ENCODE measurements around the gene TMEM120B. TPM values are rescaled to one million over a fixed set of nuclear protein-coding genes. Genes with fewer than 3 reads are reported as not detected.

Gene TMEM120B
- total RNA-seq, result 11.5 and 13.8 TPM in 2 replicates

DNA sequence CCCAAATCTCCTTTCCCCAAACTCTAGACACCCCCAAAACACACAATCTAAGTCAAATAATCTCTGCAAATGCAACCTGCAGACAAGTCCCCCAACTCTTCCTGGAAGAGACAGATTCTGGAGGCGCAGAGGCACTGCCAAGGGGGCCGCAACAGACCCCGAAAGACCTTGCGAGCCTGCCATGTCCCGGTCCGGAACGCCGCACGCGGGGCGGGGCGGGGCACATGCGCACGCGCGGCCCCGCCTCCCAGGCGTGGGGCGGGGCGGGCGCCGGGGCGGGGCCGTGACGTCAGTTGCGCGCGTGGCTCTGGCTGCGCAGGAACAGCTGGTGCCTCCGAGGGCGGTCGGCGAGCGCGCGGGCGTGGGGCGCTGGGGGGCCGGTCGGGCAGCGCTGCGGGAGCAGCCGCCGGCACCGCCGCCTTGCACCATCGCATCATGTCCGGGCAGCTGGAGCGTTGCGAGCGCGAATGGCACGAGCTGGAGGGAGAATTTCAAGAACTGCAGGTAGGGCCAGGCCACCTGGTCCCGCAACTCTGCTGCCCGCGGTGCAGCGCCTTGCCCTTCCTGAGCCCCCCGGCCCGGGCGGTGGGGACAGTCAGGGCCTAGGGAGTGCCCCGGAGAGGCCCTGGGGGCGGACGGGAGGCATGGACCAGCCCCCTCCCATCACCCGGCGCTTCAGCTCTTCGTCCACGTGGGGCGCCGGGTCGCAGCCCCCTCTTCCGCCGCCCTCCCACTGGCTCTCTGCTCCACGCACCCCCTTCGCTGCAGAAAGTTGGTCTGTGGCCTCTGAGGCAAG lies at the start of gene TMEM120B:
TSS of gene TMEM120B (plus strand) at position 292 of the 796 bp plus-strand sequence. CDS start at position 436, 144 bp downstream.

DNA sequence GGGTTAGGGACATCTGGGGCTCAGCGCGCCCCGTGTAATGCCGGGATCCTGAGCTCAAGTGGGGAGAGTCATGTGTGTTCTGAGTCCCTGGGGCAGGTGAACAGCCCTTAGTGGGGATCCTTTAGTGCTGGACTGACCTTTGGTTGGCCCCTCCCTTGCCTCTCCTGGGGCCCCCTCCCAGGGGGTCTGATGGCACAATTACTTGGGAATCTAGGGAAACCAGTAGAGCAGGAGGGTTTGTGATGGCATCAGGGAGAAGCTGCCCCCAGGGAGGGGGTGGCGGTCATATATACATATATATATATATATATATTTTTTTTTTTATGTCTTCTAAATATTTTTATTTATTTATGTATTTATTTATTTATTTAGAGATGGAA lies 43.0 kb upstream of the TMEM120B start, which contains the start of gene MORN3:
TSS of gene MORN3 (minus strand) at position 134 of the 380 bp plus-strand sequence. CDS start 171 bp downstream, outside the sequence.

DNA sequence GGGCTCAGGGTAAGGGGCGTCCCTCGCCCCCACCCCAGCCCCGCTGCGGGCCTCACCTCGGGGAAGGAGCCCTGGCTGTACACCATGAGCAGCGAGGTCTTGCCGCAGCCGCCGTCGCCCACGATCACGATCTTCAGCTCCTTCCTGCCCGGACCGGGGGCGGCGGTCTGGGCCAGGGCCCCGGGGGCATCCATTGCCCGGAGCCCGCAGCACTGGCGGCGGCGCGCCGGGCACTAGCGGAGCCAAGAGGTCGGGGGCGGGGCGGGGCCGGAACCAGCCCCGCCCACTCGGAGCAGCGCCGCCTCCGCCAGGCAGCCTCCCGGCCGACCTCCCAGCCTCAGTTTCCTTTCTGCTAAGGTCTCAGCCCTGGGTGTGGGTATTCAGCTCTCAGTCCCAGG lies 80.9 kb downstream of the TMEM120B start, which contains the start of gene RHOF:
TSS of gene RHOF (minus strand) at position 249 of the 398 bp plus-strand sequence. CDS start at position 194, 55 bp downstream.

DNA sequence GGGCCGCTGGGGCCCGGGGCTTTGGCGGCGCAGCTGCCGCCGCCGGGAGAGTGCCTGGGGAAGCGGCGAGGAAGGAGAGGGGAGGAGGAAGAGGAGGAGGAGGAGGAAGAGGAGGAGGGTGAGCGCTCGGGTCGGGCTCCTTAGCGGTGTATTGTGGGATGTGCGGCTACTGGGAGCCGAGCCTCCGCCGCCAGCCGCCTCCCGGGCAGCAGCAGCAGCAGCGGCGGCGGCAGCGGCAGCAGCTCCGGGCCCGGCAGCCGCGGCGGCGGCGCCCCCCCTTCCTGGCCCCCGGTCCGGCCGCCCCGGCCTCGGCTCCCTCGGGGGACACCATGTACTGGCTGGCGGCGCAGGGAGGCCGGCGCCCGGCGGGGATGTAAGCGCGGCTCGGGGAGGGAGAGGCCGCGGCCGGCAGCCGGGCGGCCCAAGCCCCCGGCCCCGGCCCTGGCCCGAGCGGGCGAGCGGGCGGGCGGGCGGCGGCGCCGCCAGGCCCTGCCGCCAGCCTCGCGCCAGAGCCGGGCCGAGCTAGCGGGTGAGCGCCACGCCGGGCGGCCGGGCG lies 91.4 kb downstream of the TMEM120B start, which contains the start of gene SETD1B:
TSS of gene SETD1B (plus strand) at position 149 of the 556 bp plus-strand sequence. CDS start 729 bp downstream, outside the sequence.

Other genes with a start within 250 kb of the TMEM120B start
- 28.8 and 37.3 TPM in 2 replicates for gene KDM2B, start 131.7 kb upstream of the TMEM120B start, total RNA-seq
- 7.7 and 9.9 TPM in 2 replicates for gene ORAI1, start 86.2 kb upstream of the TMEM120B start, total RNA-seq
- gene MORN3, start 43.1 kb upstream of the TMEM120B start, total RNA-seq, result 0.97 TPM in 2 replicates
- 5.7 and 7.7 TPM in 2 replicates for gene RHOF, start 80.9 kb downstream of the TMEM120B start, total RNA-seq
- gene SETD1B, start 91.3 kb downstream of the TMEM120B start, total RNA-seq, result 6.8 and 7.0 TPM in 2 replicates
- not detected in 2 replicates for gene HPD, start 146.1 kb downstream of the TMEM120B start, total RNA-seq
- 47.1 and 60.0 TPM in 2 replicates for gene PSMD9, start 176.0 kb downstream of the TMEM120B start, total RNA-seq
- 4.0 and 4.5 TPM in 2 replicates for gene CFAP251, start 205.8 kb downstream of the TMEM120B start, total RNA-seq